OCI-LY7 (cell line): ENCODE results near the gene KCNB1. TPM values are rescaled to one million over a fixed set of nuclear protein-coding genes. Genes with fewer than 3 reads are reported as not detected.

ENCODE experiments used
- BruUV-seq: library from RNA; stranded (reverse); fragments of 400-500 nt; replicated peaks from 2 replicates; lab custom pipeline; 2021; lab: Mats Ljungman, UMichigan
- CTCF ChIA-PET: fragments of 300-600 bp; sonication (Branson Sonifier 250); formaldehyde crosslinking; loops from one replicate; lab custom pipeline; 2022; ENCODE audit warnings: antibody characterized with exemption; ENCODE audit not compliant: unreplicated experiment; lab: Charles Lee
- POLR2A ChIA-PET: fragments of 300-600 bp; sonication (Branson Sonifier 250); formaldehyde crosslinking; loops from one replicate; lab custom pipeline; 2022; ENCODE audit warnings: antibody characterized with exemption; lab: Charles Lee
- DNase-seq: peaks from one replicate; pipeline ENCODE4 v3.0.0-alpha.2; 2015; ENCODE audit warnings: low spot score
- H2AFZ ChIP-seq: fragments of 200-600 bp; sonication (generic), shearing (Covaris generic); 2 replicates; pipeline ENCODE4 v1.6.1; 2014; ENCODE audit warnings: mild to moderate bottlenecking, antibody characterized with exemption, low read length, moderate library complexity
- H3K27ac ChIP-seq: fragments of 200-600 bp; sonication (generic); 2 replicates; pipeline ENCODE4 v1.5.1; 2014; ENCODE audit warnings: mixed run types, low read depth, mild to moderate bottlenecking, moderate library complexity, low read length, inconsistent platforms; ENCODE audit not compliant: poor library complexity, severe bottlenecking
- H3K36me3 ChIP-seq: fragments of 200-600 bp; sonication (generic); 2 replicates; pipeline ENCODE4 v1.6.1; 2014; ENCODE audit warnings: mild to moderate bottlenecking, antibody characterized with exemption, low read length, moderate library complexity, mixed read lengths; ENCODE audit not compliant: insufficient read depth
- H3K4me1 ChIP-seq: fragments of 200-600 bp; sonication (generic); 2 replicates; pipeline ENCODE4 v1.5.1; 2014; ENCODE audit warnings: mild to moderate bottlenecking, low read length; ENCODE audit not compliant: insufficient read depth, poor library complexity, severe bottlenecking
- H3K4me2 ChIP-seq: fragments of 200-600 bp; sonication (generic); 2 replicates; pipeline ENCODE4 v1.6.1; 2014; ENCODE audit warnings: mild to moderate bottlenecking, low read length
- H3K4me3 ChIP-seq: fragments of 200-600 bp; sonication (generic); 2 replicates; pipeline ENCODE4 v1.5.1; 2014; ENCODE audit warnings: mild to moderate bottlenecking, low read depth, low read length; ENCODE audit not compliant: poor library complexity, severe bottlenecking
- H3K79me2 ChIP-seq: fragments of 200-600 bp; sonication (generic); 2 replicates; pipeline ENCODE4 v1.6.1; 2016; ENCODE audit warnings: low read depth, mild to moderate bottlenecking, low read length, moderate library complexity, mixed read lengths; ENCODE audit not compliant: insufficient read depth
- H3K9me2 ChIP-seq: fragments of 200-600 bp; sonication (generic); 2 replicates; pipeline ENCODE4 v1.6.1; 2016; ENCODE audit warnings: mild to moderate bottlenecking, low read length, mixed read lengths; ENCODE audit not compliant: insufficient read depth
- H3K9me3 ChIP-seq: fragments of 200-600 bp; sonication (generic); 2 replicates; pipeline ENCODE4 v1.6.1; 2014; ENCODE audit warnings: mild to moderate bottlenecking, mixed run types, low read length, mixed read lengths
- H4K20me1 ChIP-seq: fragments of 200-600 bp; sonication (generic); 2 replicates; pipeline ENCODE4 v1.6.1; 2014; ENCODE audit warnings: mild to moderate bottlenecking, antibody characterized with exemption, low read length, moderate library complexity, mixed read lengths; ENCODE audit not compliant: insufficient read depth
- CTCF ChIP-seq: fragments of 200-600 bp; sonication (generic); conservative IDR thresholded peaks from 2 replicates; pipeline ENCODE4 v1.5.1; 2014; ENCODE audit warnings: mild to moderate bottlenecking, antibody characterized with exemption, low read length, moderate library complexity, mixed read lengths
- EZH2phosphoT487 ChIP-seq: fragments of 200-600 bp; sonication (generic); IDR thresholded peaks from 2 replicates; pipeline ENCODE4 v1.6.1; 2018; ENCODE audit warnings: low read depth, borderline replicate concordance, mild to moderate bottlenecking, mixed run types, antibody characterized with exemption, low read length, moderate library complexity, mixed read lengths
- intact Hi-C: fragments of 100-400 bp; cut with micrococcal nuclease; formaldehyde crosslinking; loops from one replicate; pipeline ENCODE4 v1.10.0; 2022; ENCODE audit not compliant: unreplicated experiment
- total RNA-seq, 2 experiments: library from RNA; depleted of rRNA in 1 of 2; stranded (reverse); fragments of >200 nt in 1 of 2; shearing (Covaris generic) in 1 of 2; gene quantifications; 2 replicates each; pipeline ENCODE4 v1.2.3, GENCODE V29; 2014 to 2022

KCNB1 gene
- total RNA-seq, 2 experiments from 2014 or later = not detected

- H3K4me1 ChIP-seq = no peaks in the 10 kb centered on the region
- TF ChIP-seq CTCF (no peak), EZH2phosphoT487 (no peak)
- no peak for DNase-seq
- BruUV-seq = no TSS peak
- no peak overlapping the region for H2AFZ ChIP-seq
- no peaks in the 10 kb centered on the region for H3K36me3 ChIP-seq
- H3K4me2 ChIP-seq = no peak overlapping the region
- no peak overlapping the region for H3K27ac ChIP-seq
- no peaks in the 10 kb centered on the region for H3K79me2 ChIP-seq
- no peaks in the 10 kb centered on the region for H3K9me2 ChIP-seq
- H4K20me1 ChIP-seq = no peaks in the 10 kb centered on the region
- POLR2A ChIA-PET = interaction anchor here (0.5 kb wide), 1 partner anchor 39 kb away, joined by 3 read pairs; no protein-coding TSS in a partner anchor
- intact Hi-C loops = no loop called here
- H3K4me3 ChIP-seq = no peak overlapping the region
- H3K9me3 ChIP-seq = no peaks in the 10 kb centered on the region
- CTCF ChIA-PET = no interaction called here
Measured at GRCh38 chr20:49360242-49360968, 122.1 kb downstream of the KCNB1 start.

GRCh38 chr20:49356676-49357075 lies 125.8 kb downstream of the KCNB1 start:
- Histone ChIP-seq H3K79me2 (no peaks in the 10 kb centered on the region), H3K36me3 (no peaks in the 10 kb centered on the region), H3K4me3 (no peak overlapping the region), H2AFZ (no peak overlapping the region), H3K4me2 (no peak overlapping the region), H4K20me1 (no peaks in the 10 kb centered on the region), H3K9me2 (no peaks in the 10 kb centered on the region), H3K27ac (no peak overlapping the region), H3K4me1 (no peaks in the 10 kb centered on the region), H3K9me3 (no peaks in the 10 kb centered on the region)
- intact Hi-C loops = no loop called here
- no peak for DNase-seq
- TF ChIP-seq CTCF (no peak), EZH2phosphoT487 (no peak)
- ChIA-PET CTCF (no interaction called here), POLR2A (no interaction called here)
- BruUV-seq = no TSS peak

GRCh38 chr20:49354673-49355072 lies 127.8 kb downstream of the KCNB1 start:
- ChIA-PET CTCF (no interaction called here), POLR2A (no interaction called here)
- no peaks in the 10 kb centered on the region for H3K79me2 ChIP-seq
- no peak overlapping the region for H3K27ac ChIP-seq
- H4K20me1 ChIP-seq = no peaks in the 10 kb centered on the region
- no peak overlapping the region for H2AFZ ChIP-seq
- H3K36me3 ChIP-seq = no peaks in the 10 kb centered on the region
- H3K4me2 ChIP-seq = no peak overlapping the region
- H3K4me1 ChIP-seq = no peaks in the 10 kb centered on the region
- intact Hi-C loops = no loop called here
- no peak overlapping the region for H3K4me3 ChIP-seq
- no peaks in the 10 kb centered on the region for H3K9me3 ChIP-seq
- H3K9me2 ChIP-seq = no peaks in the 10 kb centered on the region
- no peak for DNase-seq
- BruUV-seq = no TSS peak
- TF ChIP-seq CTCF (no peak), EZH2phosphoT487 (no peak)
